Vagina (tissue), 2 donors: ENCODE results near the gene CCP110. TPM values are rescaled to one million over a fixed set of nuclear protein-coding genes. Genes with fewer than 3 reads are reported as not detected.

ENCODE experiments used
- DNase-seq, 2 donors: peaks; one replicate each; pipeline ENCODE4 v3.0.0-alpha.2; 2017; ENCODE audit errors: extremely low spot score in 2 of 2
- H3K27ac ChIP-seq: fragments of 200-600 bp; sonication (generic); one replicate; pipeline ENCODE4 v1.5.1; 2019
- H3K27me3 ChIP-seq: fragments of 200-600 bp; sonication (generic); one replicate; pipeline ENCODE4 v1.5.1; 2019
- H3K36me3 ChIP-seq, 2 donors: fragments of 200-600 bp; sonication (generic); one replicate each; pipeline ENCODE4 v1.5.1; 2017 to 2019
- H3K4me1 ChIP-seq: fragments of 200-600 bp; sonication (generic); one replicate; pipeline ENCODE4 v1.5.1; 2019
- H3K4me3 ChIP-seq, 2 donors: fragments of 200-600 bp; sonication (generic); 1 replicate in 1 of 2; 2 replicates in 1 of 2; pipeline ENCODE4 v1.5.1; 2016 to 2019
- H3K9me3 ChIP-seq: fragments of 200-600 bp; sonication (generic); one replicate; pipeline ENCODE4 v1.5.1; 2019
- CTCF ChIP-seq, 3 experiments: fragments of 450-650 bp in 2 of 3; fragments of 200-600 bp in 1 of 3; sonication (generic) in 1 of 3; IDR thresholded peaks; one replicate each; pipeline ENCODE4 v1.5.1; 2017 to 2019; ENCODE audit warnings: antibody characterized with exemption in 3 of 3, mild to moderate bottlenecking in 2 of 3, moderate library complexity in 2 of 3
- POLR2A ChIP-seq, 2 donors: fragments of 450-650 bp; IDR thresholded peaks; one replicate each; pipeline ENCODE4 v1.6.1; 2017; ENCODE audit warnings: antibody characterized with exemption in 2 of 2, mild to moderate bottlenecking in 2 of 2, moderate library complexity in 2 of 2
- POLR2AphosphoS5 ChIP-seq, 2 donors: sonication (generic); formaldehyde crosslinking; IDR thresholded peaks; one replicate each; pipeline ENCODE4 v1.9.0; 2017; ENCODE audit warnings: antibody characterized with exemption in 2 of 2, mild to moderate bottlenecking in 2 of 2, low read depth in 1 of 2; ENCODE audit not compliant: insufficient read depth in 1 of 2
- intact Hi-C: fragments of 100-400 bp; cut with DNase I; formaldehyde crosslinking; loops from one replicate; pipeline ENCODE4 v1.15.1; 2023
- total RNA-seq: library from RNA; depleted of rRNA; stranded (reverse); fragments of >200 nt; gene quantifications from one replicate; pipeline ENCODE4 v1.2.3, GENCODE V29; 2016

The CCP110 gene
- total RNA-seq, 1 donor from 2014 or later = 17.7 TPM

- TF ChIP-seq POLR2AphosphoS5 (IDR thresholded peaks at IDR 0.05; ENCODE audit: insufficient read depth in 1 of 2, low read depth in 1 of 2) (no peak), POLR2A (IDR thresholded peaks at IDR 0.05) (no peak), CTCF (IDR thresholded peaks at IDR 0.05) (no peak)
- DNase-seq = no peak
Measured at GRCh38 chr16:19578378-19578971, 54.7 kb downstream of the CCP110 start.

GRCh38 chr16:19582050-19582831 lies 58.5 kb downstream of the CCP110 start:
- H3K27ac ChIP-seq = no peak overlapping the region
- no peak for DNase-seq
- H3K27me3 ChIP-seq = no peaks in the 10 kb centered on the region
- no peaks in the 10 kb centered on the region for H3K4me1 ChIP-seq
- intact Hi-C loops = no loop called here
- TF ChIP-seq POLR2AphosphoS5 (IDR thresholded peaks at IDR 0.05; ENCODE audit: insufficient read depth in 1 of 2, low read depth in 1 of 2) (no peak), POLR2A (IDR thresholded peaks at IDR 0.05) (no peak), CTCF (IDR thresholded peaks at IDR 0.05) (no peak)
- peaks cover 0 to 66% of the 10 kb centered on the region in 2 donors for H3K36me3 ChIP-seq
- H3K9me3 ChIP-seq = no peaks in the 10 kb centered on the region
- H3K4me3 ChIP-seq = no peak overlapping the region

More at GRCh38 chr16:19578378-19578971, 54.7 kb downstream of the CCP110 start:
- Histone ChIP-seq H3K4me1 (no peaks in the 10 kb centered on the region), H3K27me3 (no peaks in the 10 kb centered on the region), H3K4me3 (no peak overlapping the region), H3K27ac (no peak overlapping the region), H3K36me3 (peaks cover 0 to 84% of the 10 kb centered on the region in 2 donors), H3K9me3 (no peaks in the 10 kb centered on the region)
- intact Hi-C loops = no loop called here

GRCh38 chr16:19583665-19584300 lies 60.0 kb downstream of the CCP110 start:
- intact Hi-C loops = no loop called here
- peaks cover 3% of the 10 kb centered on the region for H3K4me1 ChIP-seq
- H3K27ac ChIP-seq = no peak overlapping the region
- no peaks in the 10 kb centered on the region for H3K9me3 ChIP-seq
- peaks cover 0 to 52% of the 10 kb centered on the region in 2 donors for H3K36me3 ChIP-seq
- no peaks in the 10 kb centered on the region for H3K27me3 ChIP-seq
- TF ChIP-seq CTCF (IDR thresholded peaks at IDR 0.05) = peak; percentile 8 to 57 (median 50)
- no peak for TF ChIP-seq POLR2A (IDR thresholded peaks at IDR 0.05)
- TF ChIP-seq POLR2AphosphoS5 (IDR thresholded peaks at IDR 0.05; ENCODE audit: insufficient read depth in 1 of 2, low read depth in 1 of 2) = no peak
- H3K4me3 ChIP-seq = no peak overlapping the region
- no peak for DNase-seq

- intact Hi-C loops = no loop called here
- H3K4me1 ChIP-seq = peaks cover 19% of the 10 kb centered on the region
- H3K9me3 ChIP-seq = no peaks in the 10 kb centered on the region
- H3K27ac ChIP-seq = peak overlapping the region; percentile 77
- H3K4me3 ChIP-seq = no peak overlapping the region
- peaks cover 0 to 30% of the 10 kb centered on the region in 2 donors for H3K36me3 ChIP-seq
- H3K27me3 ChIP-seq = no peaks in the 10 kb centered on the region
- TF ChIP-seq POLR2AphosphoS5 (IDR thresholded peaks at IDR 0.05; ENCODE audit: insufficient read depth in 1 of 2, low read depth in 1 of 2) = no peak
- TF ChIP-seq CTCF (IDR thresholded peaks at IDR 0.05) = no peak
- no peak for TF ChIP-seq POLR2A (IDR thresholded peaks at IDR 0.05)
- DNase-seq = no peak
Measured at GRCh38 chr16:19588661-19589060, 64.9 kb downstream of the CCP110 start.
